Kidney epithelial cell (primary cell): ENCODE results near the gene TRIO. TPM values are rescaled to one million over a fixed set of nuclear protein-coding genes. Genes with fewer than 3 reads are reported as not detected.
"Not testable (repeated sequence)": the region's sequence is repeated elsewhere in the genome, so short reads cannot be mapped to it uniquely, and the experiment has no call there.

ENCODE experiments used
- DNase-seq: peaks from one replicate; pipeline ENCODE4 v3.0.0-alpha.2; 2010; ENCODE audit warnings: low read depth
- H3K27me3 ChIP-seq: 2 replicates; pipeline ENCODE4 v1.6.0; 2011; ENCODE audit warnings: low read length; ENCODE audit not compliant: control insufficient read depth, insufficient read depth
- H3K36me3 ChIP-seq: 2 replicates; pipeline ENCODE4 v1.5.1; 2011; ENCODE audit warnings: low read length; ENCODE audit not compliant: control insufficient read depth, insufficient read depth
- H3K4me3 ChIP-seq: 2 replicates; pipeline ENCODE4 v1.5.1; 2011; ENCODE audit warnings: low read depth, mild to moderate bottlenecking, control low read depth, low read length
- CTCF ChIP-seq: IDR thresholded peaks from 2 replicates; pipeline ENCODE4 v1.5.1; 2011; ENCODE audit warnings: mild to moderate bottlenecking, moderate library complexity, low read length, control low read depth, inconsistent platforms; ENCODE audit not compliant: insufficient read depth, poor library complexity, severe bottlenecking
- total RNA-seq: library from RNA; depleted of rRNA; stranded (reverse); fragments of >200 nt; gene quantifications from 2 replicates; pipeline ENCODE4 v1.2.3, GENCODE V29; 2015

Gene TRIO
- total RNA-seq, 1 donor from 2014 or later: 174 TPM

DNA sequence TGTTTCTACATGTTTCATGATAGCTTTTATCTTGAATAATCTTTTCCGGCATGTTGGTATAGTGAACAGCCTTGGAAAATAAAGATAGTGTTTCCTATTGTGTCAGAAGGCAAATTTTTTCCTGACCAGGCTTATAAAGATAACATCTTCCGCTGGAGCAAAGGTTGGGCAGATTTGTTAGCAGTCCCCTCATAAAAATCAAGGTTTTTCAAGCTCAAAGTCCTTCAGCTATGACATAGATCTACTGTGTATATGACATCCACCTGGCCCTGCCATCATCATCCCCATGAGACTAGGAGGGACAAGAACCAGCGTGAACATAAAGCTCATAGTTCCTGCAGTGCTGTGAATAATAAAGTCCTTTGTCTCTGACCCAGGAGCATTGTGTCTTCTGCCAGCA is 408.1 kb downstream of the TRIO start:
- H3K4me3 ChIP-seq: no peak overlapping the region
- H3K27me3 ChIP-seq: no peaks in the 10 kb centered on the region
- TF ChIP-seq CTCF: no peak
- DNase-seq: no peak
- H3K36me3 ChIP-seq: no peaks in the 10 kb centered on the region

DNA sequence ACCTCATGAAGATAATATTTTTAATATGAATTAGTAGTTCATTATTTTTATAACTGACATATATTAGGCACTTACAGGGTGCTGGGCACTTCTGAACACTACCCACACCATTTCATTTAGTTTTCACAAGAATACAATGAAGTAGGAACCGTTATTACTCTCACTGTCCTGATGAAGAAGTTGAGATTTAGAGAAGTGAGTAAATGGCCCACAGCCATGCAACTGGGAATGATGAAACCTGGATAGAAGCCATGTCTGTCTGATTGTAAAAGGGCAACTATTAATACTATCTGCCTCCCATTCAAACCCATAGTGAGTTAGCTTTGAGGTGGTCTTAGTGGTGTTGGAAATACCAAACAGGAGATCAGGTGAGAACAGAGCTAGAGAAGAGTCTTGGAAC is 408.9 kb downstream of the TRIO start:
- no peak for TF ChIP-seq CTCF
- no peaks in the 10 kb centered on the region for H3K36me3 ChIP-seq
- H3K27me3 ChIP-seq: no peaks in the 10 kb centered on the region
- no peak for DNase-seq
- no peak overlapping the region for H3K4me3 ChIP-seq

DNA sequence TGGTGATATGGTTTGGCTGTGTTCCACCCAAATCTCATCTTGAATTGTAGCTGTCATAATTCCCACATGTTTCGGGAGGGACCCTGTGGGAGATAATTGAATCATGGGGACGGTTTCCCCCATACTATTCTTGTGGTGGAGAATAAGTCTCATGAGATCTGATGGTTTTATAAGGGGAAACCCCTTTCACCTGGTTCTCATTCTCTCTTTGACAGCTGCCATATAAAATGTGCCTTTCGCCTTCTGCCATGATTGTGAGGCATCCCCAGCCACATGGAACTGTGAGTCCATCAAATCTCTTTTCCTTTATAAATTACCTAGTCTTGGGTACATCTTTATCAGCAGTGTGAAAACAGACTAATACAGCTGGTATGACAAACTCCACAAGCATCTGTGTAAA is 411.1 kb downstream of the TRIO start:
- not testable (repeated sequence) for H3K27me3 ChIP-seq, H3K36me3 ChIP-seq, DNase-seq

GRCh38 chr5:14556015-14556414 is 412.9 kb downstream of the TRIO start:
- H3K36me3 ChIP-seq: no peaks in the 10 kb centered on the region
- no peak for DNase-seq
- TF ChIP-seq CTCF: no peak
- H3K27me3 ChIP-seq: peaks cover 2% of the 10 kb centered on the region
- no peak overlapping the region for H3K4me3 ChIP-seq

More for the DNA sequence above, 411.1 kb downstream of the TRIO start:
- H3K4me3 ChIP-seq: not testable (repeated sequence)

- H3K4me3 ChIP-seq: no peak overlapping the region
- no peak for DNase-seq
- TF ChIP-seq CTCF: no peak
- H3K36me3 ChIP-seq: no peaks in the 10 kb centered on the region
- peaks cover 2% of the 10 kb centered on the region for H3K27me3 ChIP-seq
Measured at GRCh38 chr5:14557203-14557770, 414.1 kb downstream of the TRIO start.

GRCh38 chr5:14557791-14558415 is 414.8 kb downstream of the TRIO start:
- Histone ChIP-seq H3K27me3 (peaks cover 2% of the 10 kb centered on the region), H3K4me3 (no peak overlapping the region), H3K36me3 (no peaks in the 10 kb centered on the region)
- no peak for DNase-seq
- TF ChIP-seq CTCF: no peak

Other genes with a start within 250 kb of the TRIO start
- 2.7 and 4.4 TPM in 2 replicates for gene DNAH5, start 198.7 kb upstream of the TRIO start, total RNA-seq